Esophagus squamous epithelium (tissue), 4 donors: ENCODE measurements around the gene NOC4L.

ENCODE experiments used
- POLR2A ChIP-seq, 4 donors: fragments of 450-650 bp; IDR thresholded peaks; one replicate each; pipeline ENCODE4 v1.6.1; 2017; ENCODE audit warnings: antibody characterized with exemption in 4 of 4, mild to moderate bottlenecking in 4 of 4, moderate library complexity in 3 of 4
- TF ChIP-seq, protein P1 (sequence below), 6 experiments: fragments of 450-650 bp in 4 of 6; fragments of 200-600 bp in 2 of 6; sonication (generic) in 2 of 6; IDR thresholded peaks; one replicate each; pipeline ENCODE4 v1.5.1; 2016 to 2019; ENCODE audit warnings: antibody characterized with exemption in 6 of 6, mild to moderate bottlenecking in 4 of 6, moderate library complexity in 4 of 6

DNA sequence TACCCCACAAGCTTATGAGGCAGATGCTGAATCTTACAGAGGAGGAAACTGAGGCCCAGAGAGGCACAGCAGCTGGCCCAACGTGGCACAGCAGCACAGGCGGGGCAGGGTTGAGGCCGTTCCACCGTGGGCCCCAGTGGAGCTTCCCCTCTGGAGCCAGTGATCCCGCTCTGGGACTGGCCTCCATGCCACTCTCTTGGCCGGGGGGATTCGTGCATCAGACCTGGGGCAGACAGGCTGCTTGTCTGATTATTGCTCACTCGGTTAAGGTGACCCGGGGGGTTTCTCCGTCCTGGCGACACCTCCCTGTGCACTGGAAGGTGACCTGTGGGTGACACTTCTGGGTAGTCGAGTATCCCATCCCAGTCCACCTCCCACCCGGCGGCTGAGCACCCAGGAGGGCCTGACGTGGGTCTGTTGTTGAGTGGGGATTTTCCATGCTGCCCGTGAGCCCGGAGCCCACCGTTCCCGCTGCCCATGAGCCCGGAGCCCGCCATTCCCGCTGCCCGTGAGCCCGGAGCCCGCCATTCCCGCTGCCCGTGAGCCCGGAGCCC, 27.8 kb downstream of the NOC4L start:
- TF ChIP-seq, protein P1, sequence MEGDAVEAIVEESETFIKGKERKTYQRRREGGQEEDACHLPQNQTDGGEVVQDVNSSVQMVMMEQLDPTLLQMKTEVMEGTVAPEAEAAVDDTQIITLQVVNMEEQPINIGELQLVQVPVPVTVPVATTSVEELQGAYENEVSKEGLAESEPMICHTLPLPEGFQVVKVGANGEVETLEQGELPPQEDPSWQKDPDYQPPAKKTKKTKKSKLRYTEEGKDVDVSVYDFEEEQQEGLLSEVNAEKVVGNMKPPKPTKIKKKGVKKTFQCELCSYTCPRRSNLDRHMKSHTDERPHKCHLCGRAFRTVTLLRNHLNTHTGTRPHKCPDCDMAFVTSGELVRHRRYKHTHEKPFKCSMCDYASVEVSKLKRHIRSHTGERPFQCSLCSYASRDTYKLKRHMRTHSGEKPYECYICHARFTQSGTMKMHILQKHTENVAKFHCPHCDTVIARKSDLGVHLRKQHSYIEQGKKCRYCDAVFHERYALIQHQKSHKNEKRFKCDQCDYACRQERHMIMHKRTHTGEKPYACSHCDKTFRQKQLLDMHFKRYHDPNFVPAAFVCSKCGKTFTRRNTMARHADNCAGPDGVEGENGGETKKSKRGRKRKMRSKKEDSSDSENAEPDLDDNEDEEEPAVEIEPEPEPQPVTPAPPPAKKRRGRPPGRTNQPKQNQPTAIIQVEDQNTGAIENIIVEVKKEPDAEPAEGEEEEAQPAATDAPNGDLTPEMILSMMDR (IDR thresholded peaks at IDR 0.05) = no peak
- no peak for TF ChIP-seq POLR2A (IDR thresholded peaks at IDR 0.05)
